ENCODE data around the gene CDH12.

CDH12 gene

GRCh38 chr5:21847300-21847699, 1005.8 kb downstream of the CDH12 start:
- no peaks in the 10 kb centered on the region for H3K27me3 ChIP-seq (replicated peaks)
- no peaks in the 10 kb centered on the region for H3K36me3 ChIP-seq (replicated peaks)
- no peak overlapping the region for H3K4me3 ChIP-seq (ENCODE audit: low read depth, low read length)
- TF ChIP-seq CTCF (IDR thresholded peaks at IDR 0.05; ENCODE audit: low read depth, low read length, missing control alignments), result no peak
- no peak overlapping the region for H3K27ac ChIP-seq
- in situ Hi-C loops (cut with HindIII; ENCODE audit: low pct_ligation_motif_present, low sequenced_read_pairs), result no loop called here
- DNase-seq, result no peak

- no peaks in the 10 kb centered on the region for H3K36me3 ChIP-seq (replicated peaks)
- H3K27ac ChIP-seq, result no peak overlapping the region
- no peak for TF ChIP-seq CTCF (IDR thresholded peaks at IDR 0.05; ENCODE audit: low read depth, low read length, missing control alignments)
- no peak for DNase-seq
- H3K27me3 ChIP-seq (replicated peaks), result no peaks in the 10 kb centered on the region
- H3K4me3 ChIP-seq (ENCODE audit: low read depth, low read length), result no peak overlapping the region
- in situ Hi-C loops (cut with HindIII; ENCODE audit: low pct_ligation_motif_present, low sequenced_read_pairs), result no loop called here
Measured at GRCh38 chr5:21844960-21845359, 1008.2 kb downstream of the CDH12 start.

- no peak for DNase-seq
- H3K27me3 ChIP-seq (replicated peaks), result no peaks in the 10 kb centered on the region
- no peak for TF ChIP-seq CTCF (IDR thresholded peaks at IDR 0.05; ENCODE audit: low read depth, low read length, missing control alignments)
- in situ Hi-C loops (cut with HindIII; ENCODE audit: low pct_ligation_motif_present, low sequenced_read_pairs), result no loop called here
- no peaks in the 10 kb centered on the region for H3K36me3 ChIP-seq (replicated peaks)
- H3K27ac ChIP-seq, result no peak overlapping the region
- H3K4me3 ChIP-seq (ENCODE audit: low read depth, low read length), result no peak overlapping the region
Measured at GRCh38 chr5:21834863-21835262, 1018.3 kb downstream of the CDH12 start.

- Histone ChIP-seq H3K27ac (no peak overlapping the region), H3K27me3 (replicated peaks) (no peaks in the 10 kb centered on the region), H3K4me3 (ENCODE audit: low read depth, low read length) (no peak overlapping the region), H3K36me3 (replicated peaks) (no peaks in the 10 kb centered on the region)
- no peak for TF ChIP-seq CTCF (IDR thresholded peaks at IDR 0.05; ENCODE audit: low read depth, low read length, missing control alignments)
- DNase-seq, result no peak
- in situ Hi-C loops (cut with HindIII; ENCODE audit: low pct_ligation_motif_present, low sequenced_read_pairs), result no loop called here
Measured at GRCh38 chr5:21831145-21831787, 1021.9 kb downstream of the CDH12 start.

- in situ Hi-C loops (cut with HindIII; ENCODE audit: low pct_ligation_motif_present, low sequenced_read_pairs), result no loop called here
- no peak for TF ChIP-seq CTCF (IDR thresholded peaks at IDR 0.05; ENCODE audit: low read depth, low read length, missing control alignments)
- H3K36me3 ChIP-seq (replicated peaks), result no peaks in the 10 kb centered on the region
- no peaks in the 10 kb centered on the region for H3K27me3 ChIP-seq (replicated peaks)
- DNase-seq, result no peak
- H3K27ac ChIP-seq, result no peak overlapping the region
- no peak overlapping the region for H3K4me3 ChIP-seq (ENCODE audit: low read depth, low read length)
Measured at GRCh38 chr5:21826884-21827283, 1026.3 kb downstream of the CDH12 start.

- Histone ChIP-seq H3K4me3 (ENCODE audit: low read depth, low read length) (no peak overlapping the region), H3K27me3 (replicated peaks) (no peaks in the 10 kb centered on the region), H3K27ac (no peak overlapping the region), H3K36me3 (replicated peaks) (no peaks in the 10 kb centered on the region)
- in situ Hi-C loops (cut with HindIII; ENCODE audit: low pct_ligation_motif_present, low sequenced_read_pairs), result no loop called here
- no peak for DNase-seq
- TF ChIP-seq CTCF (IDR thresholded peaks at IDR 0.05; ENCODE audit: low read depth, low read length, missing control alignments), result no peak
Measured at GRCh38 chr5:21823588-21823987, 1029.6 kb downstream of the CDH12 start.

Measured in brain microvascular endothelial cell (primary cell).